T-helper 1 cell treated with Interleukin-12 subunit alpha and Interleukin-12 subunit beta and Interleukin-4 antibody, amounts not matched to agents 30 μg/mL and 1 μg/mL, for 36 hours (primary cell): ENCODE results near the gene SEC14L2.
"Not testable (repeated sequence)": the region's sequence is repeated elsewhere in the genome, so short reads cannot be mapped to it uniquely, and the experiment has no call there.

ENCODE experiments used
- H3K27ac Mint-ChIP-seq: one replicate; pipeline ENCODE4 v1.8.0; 2021; ENCODE audit warnings: mild to moderate bottlenecking, mixed read lengths
- H3K27me3 Mint-ChIP-seq: one replicate; pipeline ENCODE4 v1.8.0; 2021; ENCODE audit warnings: low read depth, mixed read lengths
- H3K36me3 Mint-ChIP-seq: one replicate; pipeline ENCODE4 v1.8.0; 2021; ENCODE audit warnings: low read depth, mixed read lengths
- H3K4me1 Mint-ChIP-seq: one replicate; pipeline ENCODE4 v1.8.0; 2021; ENCODE audit warnings: low read depth, mixed read lengths
- H3K4me3 Mint-ChIP-seq: one replicate; pipeline ENCODE4 v1.8.0; 2021; ENCODE audit warnings: mild to moderate bottlenecking, moderate library complexity, mixed read lengths
- H3K9me3 Mint-ChIP-seq: one replicate; pipeline ENCODE4 v1.8.0; 2021; ENCODE audit warnings: mixed read lengths

The SEC14L2 gene

GRCh38 chr22:30459181-30460052 lies 62.6 kb downstream of the SEC14L2 start:
- Mint-ChIP-seq H3K27ac (peak overlapping the region; percentile 60), H3K36me3 (no peaks in the 10 kb centered on the region), H3K4me1 (peaks cover 12% of the 10 kb centered on the region), H3K27me3 (peaks cover 6% of the 10 kb centered on the region), H3K4me3 (no peak overlapping the region), H3K9me3 (peaks cover 4% of the 10 kb centered on the region)

GRCh38 chr22:30460147-30460546 lies 63.3 kb downstream of the SEC14L2 start:
- Mint-ChIP-seq H3K36me3 (no peaks in the 10 kb centered on the region), H3K4me1 (peaks cover 12% of the 10 kb centered on the region), H3K9me3 (peaks cover 8% of the 10 kb centered on the region), H3K27ac (no peak overlapping the region), H3K4me3 (no peak overlapping the region), H3K27me3 (peaks cover 13% of the 10 kb centered on the region)

GRCh38 chr22:30460555-30460954 lies 63.7 kb downstream of the SEC14L2 start:
- not testable (repeated sequence) for H3K27ac Mint-ChIP-seq, H3K9me3 Mint-ChIP-seq, H3K4me3 Mint-ChIP-seq, H3K36me3 Mint-ChIP-seq
- H3K4me1 Mint-ChIP-seq, result peaks cover 12% of the 10 kb centered on the region
- H3K27me3 Mint-ChIP-seq, result peaks cover 16% of the 10 kb centered on the region

GRCh38 chr22:30469165-30469564 lies 72.3 kb downstream of the SEC14L2 start:
- Mint-ChIP-seq H3K27ac (no peak overlapping the region), H3K9me3 (peaks cover 6% of the 10 kb centered on the region), H3K36me3 (no peaks in the 10 kb centered on the region), H3K4me3 (no peak overlapping the region), H3K27me3 (peaks cover 28% of the 10 kb centered on the region), H3K4me1 (peaks cover 15% of the 10 kb centered on the region)

GRCh38 chr22:30470655-30471054 lies 73.8 kb downstream of the SEC14L2 start:
- peak overlapping the region; percentile 53 for H3K4me3 Mint-ChIP-seq

GRCh38 chr22:30471616-30472318 lies 74.9 kb downstream of the SEC14L2 start, which contains the start of gene SEC14L3:
Gene SEC14L3 (minus strand): TSS chr22:30472017. CDS start chr22:30471958, 59 bp downstream.
- H3K36me3 Mint-ChIP-seq, result no peaks in the 10 kb centered on the region
- peaks cover 18% of the 10 kb centered on the region for H3K27me3 Mint-ChIP-seq
- no peak within 1 kb of the TSS for H3K27ac Mint-ChIP-seq

More at GRCh38 chr22:30470655-30471054, 73.8 kb downstream of the SEC14L2 start:
- Mint-ChIP-seq H3K9me3 (no peaks in the 10 kb centered on the region), H3K4me1 (peaks cover 15% of the 10 kb centered on the region), H3K36me3 (no peaks in the 10 kb centered on the region), H3K27me3 (peaks cover 20% of the 10 kb centered on the region), H3K27ac (peak overlapping the region; percentile 1)

GRCh38 chr22:30472994-30473720 lies 76.3 kb downstream of the SEC14L2 start:
- Mint-ChIP-seq H3K4me3 (no peak overlapping the region), H3K27me3 (peaks cover 24% of the 10 kb centered on the region), H3K36me3 (no peaks in the 10 kb centered on the region), H3K9me3 (no peaks in the 10 kb centered on the region), H3K27ac (no peak overlapping the region), H3K4me1 (peaks cover 15% of the 10 kb centered on the region)

More at GRCh38 chr22:30471616-30472318, 74.9 kb downstream of the SEC14L2 start, which contains the start of gene SEC14L3:
- H3K4me3 Mint-ChIP-seq, result no peak within 1 kb of the TSS
- H3K9me3 Mint-ChIP-seq, result no peaks in the 10 kb centered on the region
- H3K4me1 Mint-ChIP-seq, result peaks cover 15% of the 10 kb centered on the region

- Mint-ChIP-seq H3K27ac (no peak overlapping the region), H3K27me3 (peaks cover 24% of the 10 kb centered on the region), H3K4me3 (no peak overlapping the region)
Observed at GRCh38 chr22:30474121-30474520, 77.3 kb downstream of the SEC14L2 start.

More at GRCh38 chr22:30474121-30474520, 77.3 kb downstream of the SEC14L2 start:
- H3K9me3 Mint-ChIP-seq, result no peaks in the 10 kb centered on the region
- H3K4me1 Mint-ChIP-seq, result peaks cover 15% of the 10 kb centered on the region
- H3K36me3 Mint-ChIP-seq, result no peaks in the 10 kb centered on the region
